Activated B cell treated with CpG ODN at 0.5 μM for 24 hours (primary cell): ENCODE data around the gene GMPPB. TPM values are rescaled to one million over a fixed set of nuclear protein-coding genes. Genes with fewer than 3 reads are reported as not detected.

Source experiments
- ATAC-seq: fragments of 200-7000 bp; cut with Tn5 transposase; one replicate; pipeline ENCODE4 v1.10.0; 2021; ENCODE audit warnings: low read depth, mild to moderate bottlenecking, moderate library complexity
- CTCF ChIA-PET: fragments of 350-600 bp; sonication (Branson Sonifier 250); formaldehyde crosslinking; loops from one replicate; lab custom pipeline; 2021; ENCODE audit warnings: antibody characterized with exemption; lab: Charles Lee
- POLR2A ChIA-PET: fragments of 350-600 bp; sonication (Branson Sonifier 250); formaldehyde crosslinking; loops from one replicate; lab custom pipeline; 2021; ENCODE audit warnings: antibody characterized with exemption; lab: Charles Lee
- DNase-seq: peaks from one replicate; pipeline ENCODE4 v3.0.0; 2022
- H3K27ac Mint-ChIP-seq: one replicate; pipeline ENCODE4 v1.8.0; 2020; ENCODE audit warnings: mixed read lengths
- H3K27me3 Mint-ChIP-seq: one replicate; pipeline ENCODE4 v1.8.0; 2021; ENCODE audit warnings: mixed read lengths
- H3K36me3 Mint-ChIP-seq: one replicate; pipeline ENCODE4 v1.8.0; 2021; ENCODE audit warnings: low read depth, mixed read lengths
- H3K4me1 Mint-ChIP-seq: one replicate; pipeline ENCODE4 v1.8.0; 2021; ENCODE audit warnings: mixed read lengths
- H3K4me3 Mint-ChIP-seq: one replicate; pipeline ENCODE4 v1.8.0; 2020; ENCODE audit warnings: mild to moderate bottlenecking, mixed read lengths
- H3K9me3 Mint-ChIP-seq: one replicate; pipeline ENCODE4 v1.8.0; 2020; ENCODE audit warnings: mixed read lengths
- intact Hi-C: fragments of 100-400 bp; cut with micrococcal nuclease; formaldehyde crosslinking; loops from one replicate; pipeline ENCODE4 v1.15.1; 2024
- total RNA-seq: library from RNA; stranded (reverse); gene quantifications from 2 replicates; pipeline ENCODE4 v1.2.3, GENCODE V29; 2022
- TF ChIP-seq, protein P1 (sequence below): fragments of 200-600 bp; IDR thresholded peaks from one replicate; pipeline ENCODE4 v1.8.0; 2022; ENCODE audit warnings: antibody characterized with exemption, mild to moderate bottlenecking

GMPPB gene
- total RNA-seq, 1 donor from 2014 or later, result 39.9 TPM

DNA sequence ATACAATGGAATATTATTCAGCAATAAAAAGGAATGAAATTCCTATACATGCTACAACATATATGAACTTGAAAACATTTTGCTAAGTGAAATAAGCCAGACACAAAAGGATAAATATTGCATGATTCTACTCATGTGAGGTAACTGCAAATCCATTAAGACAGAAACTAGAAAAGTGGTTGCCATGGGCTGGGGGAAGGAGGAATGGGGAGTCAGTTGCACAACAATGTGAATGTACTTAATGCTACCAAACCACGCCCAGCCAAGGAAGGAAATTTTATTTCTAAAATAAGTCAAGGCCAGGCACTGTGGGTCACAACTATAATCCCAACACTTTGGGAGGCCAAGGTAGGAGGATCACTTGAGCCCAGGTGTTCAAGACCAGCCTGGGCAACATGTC, 9.8 kb upstream of the GMPPB start:
- Mint-ChIP-seq H3K4me3 (no peak overlapping the region), H3K4me1 (no peaks in the 10 kb centered on the region), H3K27me3 (no peaks in the 10 kb centered on the region), H3K27ac (no peak overlapping the region), H3K9me3 (no peaks in the 10 kb centered on the region), H3K36me3 (peaks cover 70% of the 10 kb centered on the region)
- ChIA-PET POLR2A (no interaction called here), CTCF (no interaction called here)
- no peak for ATAC-seq
- intact Hi-C loops, result no loop called here
- DNase-seq, result no peak
- TF ChIP-seq, protein P1, sequence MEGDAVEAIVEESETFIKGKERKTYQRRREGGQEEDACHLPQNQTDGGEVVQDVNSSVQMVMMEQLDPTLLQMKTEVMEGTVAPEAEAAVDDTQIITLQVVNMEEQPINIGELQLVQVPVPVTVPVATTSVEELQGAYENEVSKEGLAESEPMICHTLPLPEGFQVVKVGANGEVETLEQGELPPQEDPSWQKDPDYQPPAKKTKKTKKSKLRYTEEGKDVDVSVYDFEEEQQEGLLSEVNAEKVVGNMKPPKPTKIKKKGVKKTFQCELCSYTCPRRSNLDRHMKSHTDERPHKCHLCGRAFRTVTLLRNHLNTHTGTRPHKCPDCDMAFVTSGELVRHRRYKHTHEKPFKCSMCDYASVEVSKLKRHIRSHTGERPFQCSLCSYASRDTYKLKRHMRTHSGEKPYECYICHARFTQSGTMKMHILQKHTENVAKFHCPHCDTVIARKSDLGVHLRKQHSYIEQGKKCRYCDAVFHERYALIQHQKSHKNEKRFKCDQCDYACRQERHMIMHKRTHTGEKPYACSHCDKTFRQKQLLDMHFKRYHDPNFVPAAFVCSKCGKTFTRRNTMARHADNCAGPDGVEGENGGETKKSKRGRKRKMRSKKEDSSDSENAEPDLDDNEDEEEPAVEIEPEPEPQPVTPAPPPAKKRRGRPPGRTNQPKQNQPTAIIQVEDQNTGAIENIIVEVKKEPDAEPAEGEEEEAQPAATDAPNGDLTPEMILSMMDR, result no peak

DNA sequence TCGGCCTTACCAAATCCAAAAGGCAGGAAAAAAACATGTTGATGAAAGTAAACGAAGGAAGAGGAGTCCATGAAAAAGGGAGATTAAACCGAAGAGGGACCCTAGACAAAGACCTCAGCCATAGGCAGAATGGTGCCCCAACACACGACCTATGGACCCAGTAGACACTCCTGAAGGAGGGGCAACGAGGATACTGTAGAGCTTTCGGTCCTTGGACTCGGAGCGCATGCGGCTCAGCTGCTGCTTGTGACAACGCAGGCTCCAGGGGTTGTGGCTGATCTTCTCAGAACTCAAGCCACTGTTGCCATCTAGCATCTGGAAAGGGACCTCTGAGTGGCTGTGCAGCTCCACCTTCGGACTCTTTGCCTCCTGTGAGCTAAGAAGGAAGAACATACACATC, 8.8 kb upstream of the GMPPB start:
- POLR2A ChIA-PET, result interaction anchor here (0.5 kb wide), 1 partner anchor 388 kb away, joined by 6 read pairs; no protein-coding TSS in a partner anchor
- TF ChIP-seq, protein P1, result no peak
- intact Hi-C loops, result no loop called here
- peaks cover under 1% of the 10 kb centered on the region for H3K4me1 Mint-ChIP-seq
- no peaks in the 10 kb centered on the region for H3K27me3 Mint-ChIP-seq
- no peak overlapping the region for H3K4me3 Mint-ChIP-seq
- no peak for DNase-seq
- H3K27ac Mint-ChIP-seq, result no peak overlapping the region
- H3K9me3 Mint-ChIP-seq, result no peaks in the 10 kb centered on the region
- ATAC-seq, result no peak
- peaks cover 67% of the 10 kb centered on the region for H3K36me3 Mint-ChIP-seq
- CTCF ChIA-PET, result no interaction called here

DNA sequence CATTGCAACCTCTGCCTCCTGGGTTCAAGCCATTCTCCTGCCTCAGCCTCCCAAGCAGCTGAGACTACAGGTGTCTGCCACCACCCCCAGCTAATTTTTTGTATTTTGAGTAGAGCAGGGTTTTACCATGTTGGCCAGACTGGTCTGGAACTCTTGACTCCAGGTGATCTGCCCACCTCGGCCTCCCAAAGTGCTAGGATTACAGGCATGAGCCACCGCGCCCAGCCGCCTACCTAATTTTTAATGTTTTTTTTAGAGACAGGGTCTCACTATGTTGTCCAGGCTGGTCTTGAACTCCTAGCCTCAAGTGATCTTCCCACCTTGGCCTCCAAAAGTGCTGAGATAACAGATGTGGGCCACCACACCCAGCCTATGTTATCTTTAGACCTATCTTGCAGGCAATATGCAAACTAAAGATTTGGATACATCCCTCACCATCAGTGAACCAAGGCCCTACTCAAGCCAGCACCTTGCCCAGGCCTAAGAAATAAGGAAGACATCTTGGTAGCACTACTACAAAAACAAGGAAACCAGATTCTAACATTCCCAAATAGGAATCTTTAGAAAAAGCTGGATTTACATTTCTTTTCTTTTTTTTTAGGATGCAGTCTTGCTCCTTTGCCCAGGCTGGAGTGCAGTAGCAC, 6.3 kb upstream of the GMPPB start:
- DNase-seq (no peak), ATAC-seq (no peak)
- intact Hi-C loops, result no loop called here
- Mint-ChIP-seq H3K4me3 (no peak overlapping the region), H3K9me3 (no peaks in the 10 kb centered on the region), H3K27ac (no peak overlapping the region), H3K36me3 (peaks cover 60% of the 10 kb centered on the region), H3K4me1 (peaks cover 23% of the 10 kb centered on the region), H3K27me3 (no peaks in the 10 kb centered on the region)
- POLR2A ChIA-PET, result interaction anchor here (1.1 kb wide), 1 partner anchor 11 kb away, joined by 3 read pairs; no protein-coding TSS in a partner anchor
- TF ChIP-seq, protein P1, result no peak
- CTCF ChIA-PET, result no interaction called here

DNA sequence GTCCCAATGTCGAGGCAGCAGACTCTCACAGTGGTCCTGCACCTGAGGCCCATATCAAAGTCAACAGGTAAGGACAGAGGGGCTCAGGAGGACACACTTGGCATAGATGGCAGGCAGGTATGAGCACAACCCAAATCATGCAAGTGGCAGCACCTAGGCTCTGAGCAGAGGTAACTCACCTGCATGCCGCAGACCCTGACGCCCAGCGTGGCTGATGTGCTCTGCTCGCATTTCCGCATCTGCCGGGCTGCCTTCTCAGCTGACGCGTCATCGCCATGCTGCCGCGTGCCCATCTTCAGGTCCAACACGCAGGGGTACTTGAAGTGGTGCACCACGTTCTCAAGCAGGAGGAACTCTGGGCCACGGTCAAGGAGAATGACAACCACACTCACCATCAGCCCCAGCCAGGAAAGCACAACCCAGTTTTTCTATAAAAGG, 4.2 kb upstream of the GMPPB start:
- H3K27me3 Mint-ChIP-seq, result no peaks in the 10 kb centered on the region
- ChIA-PET POLR2A (no interaction called here), CTCF (no interaction called here)
- no peak for DNase-seq
- TF ChIP-seq, protein P1, result no peak
- no peaks in the 10 kb centered on the region for H3K9me3 Mint-ChIP-seq
- no peak for ATAC-seq
- no peak overlapping the region for H3K4me3 Mint-ChIP-seq
- intact Hi-C loops, result no loop called here
- peak overlapping the region; percentile 84 for H3K27ac Mint-ChIP-seq
- peaks cover 49% of the 10 kb centered on the region for H3K36me3 Mint-ChIP-seq
- H3K4me1 Mint-ChIP-seq, result peaks cover 38% of the 10 kb centered on the region

DNA sequence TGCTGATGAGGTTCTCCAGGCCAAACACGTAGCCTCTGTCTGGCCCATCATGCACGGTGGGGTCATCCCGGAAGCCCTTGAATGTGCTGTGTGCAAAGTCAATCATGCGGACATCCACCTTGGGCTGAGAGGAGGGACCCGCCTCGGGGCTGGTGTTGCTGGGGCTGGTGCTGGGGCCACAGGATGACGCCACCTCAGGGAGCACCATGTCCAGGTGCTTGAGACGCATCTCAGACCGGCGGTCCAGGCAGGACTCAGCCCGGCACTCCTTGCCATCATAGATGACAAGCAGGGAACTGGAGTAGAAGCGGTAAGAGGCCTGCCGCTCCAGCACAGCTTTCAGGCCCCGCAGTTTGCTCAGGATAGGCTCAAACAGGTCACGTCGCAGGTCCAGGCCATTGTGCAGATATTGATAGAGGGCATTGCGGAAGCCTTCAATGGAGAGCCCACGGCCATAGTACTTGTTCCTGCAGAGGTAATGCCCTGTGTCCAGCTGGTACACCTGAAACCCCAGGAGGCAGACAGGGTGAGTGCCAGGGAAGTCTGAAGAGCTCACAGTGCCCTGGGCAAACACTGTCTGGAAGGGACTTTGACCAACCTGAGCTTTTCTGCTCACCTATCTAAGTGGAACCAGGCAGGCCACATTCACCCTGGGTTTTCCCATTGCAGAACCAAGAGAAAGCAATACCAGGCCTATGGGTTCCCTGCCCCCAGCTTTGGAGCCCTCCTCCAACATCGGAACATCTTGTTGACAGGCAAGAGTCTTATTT, 3.6 kb upstream of the GMPPB start:
- Mint-ChIP-seq H3K4me3 (no peak overlapping the region), H3K36me3 (peaks cover 48% of the 10 kb centered on the region), H3K9me3 (no peaks in the 10 kb centered on the region), H3K27ac (peak overlapping the region; percentile 84), H3K27me3 (no peaks in the 10 kb centered on the region), H3K4me1 (peaks cover 44% of the 10 kb centered on the region)
- ATAC-seq (no peak), DNase-seq (no peak)
- POLR2A ChIA-PET, result interaction anchor here (0.6 kb wide), 1 partner anchor 76 kb away, joined by 3 read pairs; the partner anchor contains the start of gene INKA1
- intact Hi-C loops, result no loop called here
- CTCF ChIA-PET, result no interaction called here
- TF ChIP-seq, protein P1, result no peak
